Stimulated activated naive B cell treated with anti-CD40 and anti-IgM and Interleukin-4, amounts not matched to agents 10 μg/mL and 1 μg/mL and 100 μg/mL, for 72 hours (primary cell): ENCODE measurements around the gene EPS8L1.
"Not testable (repeated sequence)": the region's sequence is repeated elsewhere in the genome, so short reads cannot be mapped to it uniquely, and the experiment has no call there.

ENCODE experiments used
- ATAC-seq, 2 donors: fragments of 150-1000 bp; cut with Tn5 transposase; replicated peaks; 2 replicates each; pipeline ENCODE4 v1.10.0; 2021; ENCODE audit warnings: moderate library complexity in 1 of 2
- DNase-seq: peaks from one replicate; pipeline ENCODE4 v3.0.0; 2021
- H3K27ac Mint-ChIP-seq: one replicate; pipeline ENCODE4 v1.8.0; 2022; ENCODE audit warnings: mild to moderate bottlenecking, mixed read lengths
- H3K27me3 Mint-ChIP-seq, 2 donors: one replicate each; pipeline ENCODE4 v1.8.0; 2022; ENCODE audit warnings: mixed read lengths in 2 of 2
- H3K36me3 Mint-ChIP-seq, 2 donors: one replicate each; pipeline ENCODE4 v1.8.0; 2022; ENCODE audit warnings: mixed read lengths in 2 of 2, mild to moderate bottlenecking in 1 of 2
- H3K4me1 Mint-ChIP-seq, 2 donors: one replicate each; pipeline ENCODE4 v1.8.0; 2022; ENCODE audit warnings: mixed read lengths in 2 of 2, mild to moderate bottlenecking in 1 of 2
- H3K4me3 Mint-ChIP-seq, 2 donors: one replicate each; pipeline ENCODE4 v1.8.0; 2022; ENCODE audit warnings: mild to moderate bottlenecking in 2 of 2, mixed read lengths in 2 of 2, moderate library complexity in 1 of 2
- H3K9me3 Mint-ChIP-seq, 2 donors: one replicate each; pipeline ENCODE4 v1.8.0; 2022; ENCODE audit warnings: mixed read lengths in 2 of 2, mild to moderate bottlenecking in 1 of 2

EPS8L1 gene

DNA sequence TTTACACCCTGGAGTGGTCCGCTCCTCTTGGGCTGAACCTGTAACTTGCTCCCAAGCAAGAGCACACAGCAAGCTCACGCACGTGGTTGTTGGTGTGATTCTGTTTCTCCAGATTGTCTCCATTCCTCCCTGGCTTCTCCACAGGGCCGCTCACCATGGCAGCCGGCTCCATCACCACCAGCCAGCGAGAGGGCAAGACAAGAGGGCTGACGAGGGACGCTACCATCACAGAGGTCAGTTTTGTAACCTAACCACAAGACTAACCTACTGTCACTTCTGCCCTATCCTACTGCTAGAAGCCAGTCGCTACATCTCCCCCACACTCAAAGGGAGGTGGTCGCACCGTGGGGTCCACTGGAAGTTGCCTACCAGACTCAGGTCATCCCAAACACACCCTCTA, 33.0 kb upstream of the EPS8L1 start:
- Mint-ChIP-seq H3K4me3 (no peak overlapping the region), H3K36me3 (peaks cover 22 to 42% of the 10 kb centered on the region in 2 donors), H3K27ac (peak overlapping the region; percentile 11)

DNA sequence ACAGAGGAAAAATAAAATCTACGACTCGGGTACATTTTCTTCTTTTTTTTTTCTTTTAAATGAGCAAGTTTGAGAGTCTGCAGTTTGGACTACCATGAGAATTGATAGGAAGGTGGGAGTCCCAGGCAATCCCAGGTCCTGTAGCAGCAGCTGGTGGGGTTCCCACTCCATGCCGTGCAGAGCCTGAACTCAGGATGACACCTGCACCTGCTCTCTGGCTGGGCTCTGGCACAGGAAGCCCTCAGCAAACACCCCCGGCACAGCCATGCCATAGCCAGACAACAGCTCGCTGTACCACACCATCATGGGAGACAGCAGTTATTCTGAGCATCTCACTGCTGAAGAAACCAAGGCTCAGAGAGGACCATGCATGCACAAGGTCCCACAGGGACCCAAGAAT, 31.4 kb upstream of the EPS8L1 start:
- Mint-ChIP-seq H3K4me3 (no peak overlapping the region), H3K36me3 (peaks cover 34 to 55% of the 10 kb centered on the region in 2 donors), H3K4me1 (peaks cover 14 to 19% of the 10 kb centered on the region in 2 donors), H3K27ac (no peak overlapping the region), H3K9me3 (no peaks in the 10 kb centered on the region), H3K27me3 (no peaks in the 10 kb centered on the region)
- no peak for ATAC-seq
- no peak for DNase-seq

More for the DNA sequence above, 33.0 kb upstream of the EPS8L1 start:
- ATAC-seq (no peak), DNase-seq (no peak)
- Mint-ChIP-seq H3K9me3 (no peaks in the 10 kb centered on the region), H3K27me3 (no peaks in the 10 kb centered on the region), H3K4me1 (peaks cover 14 to 19% of the 10 kb centered on the region in 2 donors)

DNA sequence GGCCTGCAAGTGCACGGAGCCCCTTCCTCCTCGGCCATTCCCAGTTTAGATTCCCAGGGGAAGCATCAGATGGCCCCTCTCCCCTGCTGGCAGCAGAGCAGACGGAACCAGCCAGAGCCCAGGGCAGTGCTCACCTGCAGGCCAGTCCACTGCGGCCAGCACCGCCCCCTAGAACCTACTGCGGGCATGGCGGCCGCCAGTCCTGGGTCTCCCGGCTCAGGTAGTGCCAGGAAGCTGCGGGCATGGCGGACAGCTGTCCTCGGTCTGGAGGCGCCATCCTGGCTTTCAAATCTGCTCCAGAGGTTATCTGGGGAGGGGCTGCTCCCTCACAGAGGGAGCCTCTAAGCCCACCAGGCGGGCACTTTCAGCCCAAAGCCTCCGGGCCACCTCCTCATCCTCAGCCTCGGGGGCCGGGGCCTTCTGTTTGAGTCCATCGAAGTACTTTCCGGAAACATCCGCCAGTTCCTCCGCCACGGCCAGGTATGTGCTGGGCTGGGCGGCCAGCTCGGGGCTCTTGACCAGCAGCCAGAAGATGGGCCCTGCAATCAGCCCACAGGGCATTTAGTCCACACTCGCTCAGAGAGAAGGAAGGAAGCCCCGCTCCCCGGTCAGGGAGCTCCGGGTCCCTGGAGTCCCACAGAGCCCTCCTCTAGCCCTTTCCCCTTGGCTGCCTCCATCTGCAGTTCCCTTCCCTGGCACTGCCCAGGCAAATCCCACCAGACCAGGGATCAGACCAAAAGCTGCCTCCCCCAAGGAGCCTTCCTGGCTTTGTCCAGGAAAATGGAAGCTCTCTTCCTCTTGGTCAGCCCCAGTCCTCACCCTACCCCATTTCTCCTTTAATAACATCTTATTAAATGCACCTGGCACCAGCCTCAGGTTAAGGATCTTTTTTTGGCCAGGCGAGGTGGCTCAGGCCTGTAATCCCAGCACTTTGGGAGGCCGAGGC, 30.6 kb upstream of the EPS8L1 start:
- Mint-ChIP-seq H3K27ac (peak overlapping the region; percentile 47), H3K4me1 (peaks cover 14 to 19% of the 10 kb centered on the region in 2 donors), H3K36me3 (peaks cover 32 to 51% of the 10 kb centered on the region in 2 donors), H3K4me3 (no peak overlapping the region), H3K9me3 (no peaks in the 10 kb centered on the region), H3K27me3 (no peaks in the 10 kb centered on the region)
- DNase-seq (no peak), ATAC-seq (no peak)

GRCh38 chr19:55046975-55047622, 28.6 kb upstream of the EPS8L1 start:
- Mint-ChIP-seq H3K4me3 (no peak overlapping the region), H3K27ac (peak overlapping the region; percentile 43), H3K27me3 (no peaks in the 10 kb centered on the region), H3K4me1 (peaks cover 7 to 8% of the 10 kb centered on the region in 2 donors), H3K9me3 (no peaks in the 10 kb centered on the region), H3K36me3 (peaks cover 37 to 59% of the 10 kb centered on the region in 2 donors)
- ATAC-seq: no peak
- no peak for DNase-seq

DNA sequence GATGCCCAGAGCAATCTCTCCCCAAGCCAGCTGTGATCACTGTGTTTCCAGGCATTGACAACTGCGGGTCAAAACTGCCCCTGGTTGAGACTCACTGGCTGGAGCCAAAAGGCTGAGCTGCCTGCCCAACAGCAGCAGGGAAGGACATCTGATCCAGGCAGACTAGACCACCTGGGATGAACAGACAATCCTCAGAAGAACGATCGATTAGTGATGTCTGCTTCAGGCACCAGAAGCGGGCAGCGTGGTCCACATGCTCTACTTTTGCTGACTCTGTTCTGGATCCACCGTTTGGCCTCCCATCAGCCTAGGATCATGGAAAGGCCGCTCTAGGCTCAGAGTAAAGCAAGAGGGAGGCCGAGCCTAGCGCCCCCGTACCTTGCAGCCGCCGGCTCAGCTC, 27.7 kb upstream of the EPS8L1 start:
- no peaks in the 10 kb centered on the region for H3K4me1 Mint-ChIP-seq
- DNase-seq (no peak), ATAC-seq (no peak)
- H3K27ac Mint-ChIP-seq: peak overlapping the region; percentile 5
- peaks cover 40 to 59% of the 10 kb centered on the region in 2 donors for H3K36me3 Mint-ChIP-seq
- H3K9me3 Mint-ChIP-seq: no peaks in the 10 kb centered on the region
- no peak overlapping the region for H3K4me3 Mint-ChIP-seq
- H3K27me3 Mint-ChIP-seq: no peaks in the 10 kb centered on the region

DNA sequence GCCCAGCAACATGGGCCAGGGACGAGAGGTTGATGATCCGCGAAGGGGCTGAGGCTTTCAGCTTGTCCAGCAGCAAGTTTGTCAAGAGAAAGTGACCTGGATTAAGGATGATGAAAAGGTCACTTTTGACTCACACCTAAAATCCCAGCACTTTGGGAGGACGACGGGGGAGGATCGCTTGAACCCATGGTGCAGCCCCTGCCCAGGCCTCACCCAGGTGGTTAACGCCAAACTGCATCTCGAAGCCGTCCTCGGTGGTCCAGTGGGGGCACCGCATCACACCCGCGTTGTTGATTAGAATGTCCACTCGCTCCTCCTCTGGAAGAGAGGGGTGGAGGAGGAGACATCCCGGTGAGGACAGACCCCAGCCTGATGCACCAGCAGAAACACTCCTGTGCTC, 27.2 kb upstream of the EPS8L1 start:
- no peak for ATAC-seq
- H3K27ac Mint-ChIP-seq: no peak overlapping the region
- H3K9me3 Mint-ChIP-seq: no peaks in the 10 kb centered on the region
- no peak overlapping the region for H3K4me3 Mint-ChIP-seq
- H3K4me1 Mint-ChIP-seq: no peaks in the 10 kb centered on the region
- H3K36me3 Mint-ChIP-seq: peaks cover 45 to 63% of the 10 kb centered on the region in 2 donors
- no peaks in the 10 kb centered on the region for H3K27me3 Mint-ChIP-seq
- DNase-seq: no peak

DNA sequence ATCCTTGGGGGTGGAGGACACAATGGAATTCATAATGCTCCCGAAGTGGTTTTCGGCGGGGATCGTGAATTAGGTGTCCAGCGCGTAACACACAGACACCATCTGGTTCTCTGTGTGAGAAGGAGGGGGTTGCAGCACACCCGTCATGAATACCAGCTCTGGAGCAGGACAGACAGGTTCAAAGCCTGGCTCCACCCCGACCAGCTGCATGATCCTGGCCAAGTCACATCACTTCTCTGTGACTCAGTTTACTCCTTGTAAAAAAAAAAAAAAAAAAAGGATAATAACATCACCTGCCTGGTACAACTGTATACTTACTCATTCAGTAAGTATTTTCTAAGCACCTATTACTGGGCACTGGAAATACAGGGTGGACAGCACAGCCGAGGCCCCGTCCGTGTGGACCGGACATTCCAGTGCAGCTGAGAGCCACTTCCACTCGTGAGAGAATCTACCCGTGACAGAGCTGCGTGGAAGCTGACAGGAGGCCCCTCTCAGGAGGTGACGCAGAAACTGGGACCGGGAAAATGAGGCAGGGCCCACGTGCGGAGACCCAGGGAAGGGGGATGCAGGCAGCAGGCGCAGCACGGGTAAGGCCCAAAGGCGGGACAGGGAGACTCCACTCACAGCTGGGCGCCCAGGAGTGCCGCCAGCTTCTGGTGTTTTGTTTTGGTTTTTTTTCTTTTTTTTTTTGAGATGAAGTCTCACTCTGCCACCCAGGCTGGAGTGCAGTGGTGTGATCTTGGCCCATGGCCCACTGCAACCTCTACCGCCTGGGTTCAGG, 24.7 kb upstream of the EPS8L1 start:
- Mint-ChIP-seq H3K27ac (no peak overlapping the region), H3K9me3 (no peaks in the 10 kb centered on the region), H3K27me3 (no peaks in the 10 kb centered on the region), H3K4me1 (no peaks in the 10 kb centered on the region), H3K4me3 (no peak overlapping the region), H3K36me3 (peaks cover 44 to 60% of the 10 kb centered on the region in 2 donors)
- DNase-seq: no peak
- ATAC-seq: no peak

DNA sequence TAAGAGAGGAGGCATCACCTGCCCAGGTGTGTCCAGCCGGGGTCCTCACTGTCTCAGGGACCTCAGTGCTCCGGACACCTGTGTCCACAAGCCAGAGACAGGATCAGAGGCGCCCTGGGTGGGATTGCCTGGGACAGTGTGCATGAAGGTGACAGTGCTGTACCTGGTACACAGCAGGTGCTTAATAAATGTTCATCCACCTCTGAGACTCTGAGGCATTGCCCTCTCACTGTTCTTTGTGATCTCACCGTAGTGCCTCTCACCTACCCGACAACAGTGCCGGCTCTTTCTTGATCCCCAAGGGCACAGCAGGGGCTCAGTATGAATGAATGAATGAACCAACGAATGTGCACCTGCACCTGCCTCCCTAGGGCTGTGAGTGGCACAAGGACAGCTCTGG, 21.9 kb upstream of the EPS8L1 start:
- no peaks in the 10 kb centered on the region for H3K27me3 Mint-ChIP-seq
- ATAC-seq: no peak
- no peak overlapping the region for H3K4me3 Mint-ChIP-seq
- H3K9me3 Mint-ChIP-seq: no peaks in the 10 kb centered on the region
- peaks cover 44 to 59% of the 10 kb centered on the region in 2 donors for H3K36me3 Mint-ChIP-seq
- no peak overlapping the region for H3K27ac Mint-ChIP-seq
- no peaks in the 10 kb centered on the region for H3K4me1 Mint-ChIP-seq
- DNase-seq: no peak

DNA sequence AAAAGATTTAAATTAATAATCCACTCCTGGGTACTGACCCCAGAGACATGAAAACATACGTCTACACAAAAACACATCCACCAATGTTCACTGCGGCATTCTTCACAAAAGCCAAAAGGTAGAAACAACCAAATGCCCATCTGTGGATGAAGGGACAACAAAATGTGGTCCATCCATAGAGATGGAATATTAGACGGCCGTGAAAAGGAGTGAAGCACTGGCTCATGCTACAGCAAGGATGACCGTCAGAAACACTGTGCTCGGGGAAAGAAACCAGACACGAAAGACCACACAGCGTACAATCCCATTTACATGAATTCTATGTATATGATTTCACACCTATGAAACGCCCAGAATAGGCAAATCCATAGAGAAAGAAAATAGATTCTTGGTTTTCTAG, 18.8 kb upstream of the EPS8L1 start:
- Mint-ChIP-seq H3K4me3 (no peak overlapping the region), H3K9me3 (no peaks in the 10 kb centered on the region), H3K4me1 (peaks cover 0 to 6% of the 10 kb centered on the region in 2 donors), H3K36me3 (peaks cover 45 to 53% of the 10 kb centered on the region in 2 donors), H3K27me3 (no peaks in the 10 kb centered on the region), H3K27ac (peak overlapping the region; percentile 25)
- DNase-seq (no peak), ATAC-seq (no peak)

DNA sequence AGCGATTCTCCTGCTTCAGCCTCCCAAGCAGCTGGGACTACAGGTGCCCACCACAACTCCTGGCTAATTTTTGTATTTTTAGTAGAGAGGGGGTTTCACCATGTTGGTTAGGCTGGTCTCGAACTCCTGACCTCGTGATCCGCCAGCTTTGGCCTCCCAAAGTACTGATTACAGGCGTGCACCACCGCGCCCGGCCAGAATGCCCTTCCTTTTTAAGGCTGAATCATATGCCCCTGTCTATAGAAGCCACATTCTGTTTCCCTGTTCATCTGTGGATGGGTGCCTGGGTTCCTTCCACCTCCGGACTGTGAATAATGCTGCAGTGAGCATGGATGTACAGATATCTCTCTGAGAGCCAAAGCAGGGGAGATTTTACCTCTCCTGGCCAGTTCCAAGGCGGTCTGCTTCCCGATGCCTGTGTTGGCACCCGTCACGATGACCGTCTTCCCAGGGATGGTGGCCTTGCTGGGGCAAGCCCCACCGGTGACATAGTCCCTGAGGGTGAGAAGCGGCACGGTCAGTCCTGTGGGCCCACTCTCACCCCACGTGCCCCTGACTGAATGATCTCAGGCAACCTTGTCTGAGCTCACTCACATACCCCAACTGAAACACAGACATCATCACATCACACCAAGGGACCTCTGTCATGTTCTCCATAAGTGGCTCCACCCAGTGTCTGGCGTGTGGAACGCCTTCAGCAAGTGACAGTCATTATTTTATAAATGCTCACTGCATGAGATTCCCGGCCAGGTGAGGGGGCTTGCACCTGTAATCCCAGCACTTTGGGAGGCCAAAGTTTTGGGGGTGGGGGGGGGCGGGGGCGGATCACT, 16.7 kb upstream of the EPS8L1 start:
- Mint-ChIP-seq H3K4me3 (no peak overlapping the region), H3K36me3 (peaks cover 31 to 35% of the 10 kb centered on the region in 2 donors), H3K4me1 (peaks cover 5 to 12% of the 10 kb centered on the region in 2 donors), H3K27me3 (no peaks in the 10 kb centered on the region), H3K27ac (no peak overlapping the region), H3K9me3 (peaks cover 0 to 2% of the 10 kb centered on the region in 2 donors)
- DNase-seq: no peak
- ATAC-seq: no peak

DNA sequence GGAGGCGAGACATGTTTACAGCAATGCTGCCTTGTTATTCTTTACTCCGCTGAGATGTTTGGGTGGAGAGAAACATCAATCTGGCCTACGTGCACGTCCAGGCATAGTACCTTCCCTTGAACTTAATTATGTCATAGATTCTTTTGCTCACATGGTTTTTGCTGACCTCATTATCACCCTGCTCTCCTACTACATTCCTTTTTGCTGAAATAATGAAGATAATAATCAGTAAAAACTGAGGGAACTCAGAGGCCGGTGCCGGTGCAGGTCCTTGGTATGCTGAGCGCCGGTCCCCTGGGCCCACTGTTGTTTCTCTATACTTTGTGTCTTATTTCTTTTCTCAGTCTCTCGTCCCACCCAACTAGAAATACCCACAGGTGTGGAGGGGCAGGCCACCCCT, 15.4 kb upstream of the EPS8L1 start:
- ATAC-seq, H3K4me3 Mint-ChIP-seq, H3K27me3 Mint-ChIP-seq, H3K9me3 Mint-ChIP-seq, DNase-seq: not testable (repeated sequence)
- peaks cover 5 to 12% of the 10 kb centered on the region in 2 donors for H3K4me1 Mint-ChIP-seq
- H3K36me3 Mint-ChIP-seq: peaks cover 29 to 34% of the 10 kb centered on the region in 2 donors
- H3K27ac Mint-ChIP-seq: peak overlapping the region; percentile 66

DNA sequence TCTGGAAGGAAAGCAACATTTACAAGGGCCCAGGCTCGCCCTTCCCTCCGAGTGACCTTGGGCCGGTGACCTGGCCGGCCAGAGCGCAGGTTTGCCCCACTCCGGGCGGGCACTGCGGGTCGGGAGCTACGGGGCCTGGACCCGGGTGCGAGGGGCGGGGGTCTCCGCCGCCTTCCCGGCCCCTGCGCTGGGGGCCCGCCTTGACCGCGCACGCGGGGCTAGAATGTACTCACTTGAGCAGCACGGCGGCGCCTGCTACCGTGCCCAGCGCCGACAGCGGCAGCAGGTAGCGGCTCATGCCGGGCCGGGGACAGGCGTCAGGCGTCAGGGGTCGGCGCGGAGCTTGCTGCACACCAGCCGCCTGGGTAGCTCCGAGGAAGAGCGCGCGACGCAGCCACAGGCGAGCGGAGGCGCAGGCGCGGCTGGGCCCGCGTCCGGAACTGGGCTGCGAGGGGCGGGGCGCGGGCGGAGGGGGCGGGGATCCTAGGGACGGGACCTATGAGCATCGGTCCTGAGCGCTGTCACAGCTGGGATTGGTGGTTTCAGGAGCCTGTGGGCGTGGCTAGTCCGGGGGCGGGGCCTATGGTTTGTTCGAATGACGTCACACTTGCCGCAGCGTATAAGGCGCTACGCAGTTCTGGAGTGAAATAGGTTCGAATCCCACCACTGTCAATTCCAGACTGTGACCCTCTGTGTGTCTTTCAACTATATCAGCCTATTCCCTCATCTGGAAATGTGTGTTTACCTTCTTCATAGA, 12.8 kb upstream of the EPS8L1 start, which contains the start of gene RDH13:
Gene RDH13, minus strand, starts transcription at position 414 of the 757 bp plus-strand sequence. Its CDS starts 116 bp downstream, at position 298.
- H3K27me3 Mint-ChIP-seq: peaks cover 21 to 24% of the 10 kb centered on the region in 2 donors
- peak within 1 kb of the TSS; percentile 88 to 90 for H3K4me3 Mint-ChIP-seq
- peaks cover 5 to 12% of the 10 kb centered on the region in 2 donors for H3K4me1 Mint-ChIP-seq
- DNase-seq (peak; percentile 91), ATAC-seq (peak; percentile 99 to 100)
- H3K9me3 Mint-ChIP-seq: peaks cover 0 to 2% of the 10 kb centered on the region in 2 donors
- H3K27ac Mint-ChIP-seq: peak within 1 kb of the TSS; percentile 92
- peaks cover 14 to 16% of the 10 kb centered on the region in 2 donors for H3K36me3 Mint-ChIP-seq

DNA sequence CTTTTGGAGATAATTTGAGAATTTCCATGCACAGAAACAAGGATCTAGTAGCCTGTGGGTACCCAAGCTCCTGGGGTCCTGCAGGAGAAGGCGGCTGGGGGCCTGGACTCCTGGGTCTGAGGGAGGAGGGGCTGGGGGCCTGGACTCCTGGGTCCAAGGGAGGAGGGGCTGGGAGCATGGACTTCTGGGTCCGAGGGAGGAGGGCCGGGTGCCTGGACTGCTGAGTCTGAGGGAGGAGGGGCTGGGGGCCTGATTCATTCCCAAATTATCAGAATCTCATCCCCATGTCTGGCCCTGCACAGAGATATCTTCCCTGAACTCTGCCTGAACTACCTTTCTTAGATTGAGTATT, 12.2 kb upstream of the EPS8L1 start:
- ATAC-seq: no peak
- Mint-ChIP-seq H3K9me3 (peaks cover 0 to 2% of the 10 kb centered on the region in 2 donors), H3K4me1 (peaks cover 7 to 12% of the 10 kb centered on the region in 2 donors), H3K36me3 (peaks cover 12 to 13% of the 10 kb centered on the region in 2 donors), H3K27ac (peak overlapping the region; percentile 71), H3K27me3 (peaks cover 26 to 29% of the 10 kb centered on the region in 2 donors), H3K4me3 (peak overlapping the region; percentile 88 to 90)
- no peak for DNase-seq
